ENCODE results near the gene CYP4F3.

- no peak for TF ChIP-seq CTCF (IDR thresholded peaks at IDR 0.05; ENCODE audit: poor library complexity)
- no peak for TF ChIP-seq EZH2phosphoT487 (IDR thresholded peaks at IDR 0.05; ENCODE audit: low read depth, severe bottlenecking, unreplicated experiment)
These were observed 45.6 kb upstream of the CYP4F3 start for GRCh38 chr19:15595069-15595468.
